Fibroblast of lung (primary cell): ENCODE data around the gene ERBB3.
"Not testable (repeated sequence)": the region's sequence is repeated elsewhere in the genome, so short reads cannot be mapped to it uniquely, and the experiment has no call there.

Experiments used
- EZH2 ChIP-seq: IDR thresholded peaks from 2 replicates; pipeline ENCODE4 v1.5.1; 2012; ENCODE audit warnings: low read length, control low read depth, mild to moderate bottlenecking; ENCODE audit errors: missing control alignments
- TF ChIP-seq, protein P1 (sequence below), 2 donors: IDR thresholded peaks in 1 of 2; conservative IDR thresholded peaks in 1 of 2; 1 replicate in 1 of 2; 2 replicates in 1 of 2; pipeline ENCODE4 v1.5.1; 2011 to 2012; ENCODE audit warnings: low read length in 2 of 2, control low read depth in 1 of 2, inconsistent platforms in 1 of 2, low read depth in 1 of 2, mild to moderate bottlenecking in 1 of 2

DNA sequence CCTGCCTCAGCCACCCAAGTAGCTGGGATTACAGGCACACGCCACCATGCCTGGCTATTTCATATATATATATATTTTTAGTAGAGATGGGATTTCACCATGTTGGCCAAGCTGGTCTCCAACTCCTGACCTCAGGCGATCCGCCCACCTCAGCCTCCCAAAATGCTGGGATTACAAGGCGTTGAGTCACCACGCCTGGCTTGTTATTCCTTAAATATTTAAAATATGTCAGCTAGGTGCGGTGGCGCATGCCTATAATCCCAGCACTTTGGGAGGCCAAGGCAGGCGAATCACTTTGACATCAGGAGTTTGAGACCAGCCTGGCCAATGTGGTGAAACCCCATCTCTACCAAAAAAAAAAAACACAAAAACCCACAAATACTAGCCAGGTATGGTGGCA, 20.0 kb upstream of the ERBB3 start:
- TF ChIP-seq, protein P1, sequence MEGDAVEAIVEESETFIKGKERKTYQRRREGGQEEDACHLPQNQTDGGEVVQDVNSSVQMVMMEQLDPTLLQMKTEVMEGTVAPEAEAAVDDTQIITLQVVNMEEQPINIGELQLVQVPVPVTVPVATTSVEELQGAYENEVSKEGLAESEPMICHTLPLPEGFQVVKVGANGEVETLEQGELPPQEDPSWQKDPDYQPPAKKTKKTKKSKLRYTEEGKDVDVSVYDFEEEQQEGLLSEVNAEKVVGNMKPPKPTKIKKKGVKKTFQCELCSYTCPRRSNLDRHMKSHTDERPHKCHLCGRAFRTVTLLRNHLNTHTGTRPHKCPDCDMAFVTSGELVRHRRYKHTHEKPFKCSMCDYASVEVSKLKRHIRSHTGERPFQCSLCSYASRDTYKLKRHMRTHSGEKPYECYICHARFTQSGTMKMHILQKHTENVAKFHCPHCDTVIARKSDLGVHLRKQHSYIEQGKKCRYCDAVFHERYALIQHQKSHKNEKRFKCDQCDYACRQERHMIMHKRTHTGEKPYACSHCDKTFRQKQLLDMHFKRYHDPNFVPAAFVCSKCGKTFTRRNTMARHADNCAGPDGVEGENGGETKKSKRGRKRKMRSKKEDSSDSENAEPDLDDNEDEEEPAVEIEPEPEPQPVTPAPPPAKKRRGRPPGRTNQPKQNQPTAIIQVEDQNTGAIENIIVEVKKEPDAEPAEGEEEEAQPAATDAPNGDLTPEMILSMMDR (conservative IDR thresholded peaks at IDR 0.05 in 1 of 2, IDR thresholded peaks at IDR 0.05 in 1 of 2; ENCODE audit: low read depth in 1 of 2, low read length in 2 of 2): not testable (repeated sequence)
- not testable (repeated sequence) for TF ChIP-seq EZH2
